H1 (cell line): ENCODE measurements around the gene TNS3.

Experiments used
- CTCF ChIP-seq, 3 experiments: IDR thresholded peaks; 1 replicate in 2 of 3; 2 replicates in 1 of 3; pipeline versions ENCODE4 v1.5.1 to v1.6.1; 2011; ENCODE audit warnings: low read length in 3 of 3, mild to moderate bottlenecking in 3 of 3, inconsistent platforms in 2 of 3, low read depth in 1 of 3, moderate library complexity in 1 of 3; ENCODE audit not compliant: insufficient read depth in 1 of 3; ENCODE audit errors: control extremely low read depth in 1 of 3
- EZH2 ChIP-seq: fragments of 200-600 bp; sonication (generic); IDR thresholded peaks from 2 replicates; pipeline ENCODE4 v1.7.1; 2012; ENCODE audit warnings: low read depth, mild to moderate bottlenecking, moderate library complexity, low read length, inconsistent platforms; ENCODE audit not compliant: severe bottlenecking

GRCh38 chr7:47411901-47412300 is 170.0 kb downstream of the TNS3 start:
- TF ChIP-seq CTCF (IDR thresholded peaks at IDR 0.05; ENCODE audit: control extremely low read depth in 1 of 3, insufficient read depth in 1 of 3, low read depth in 1 of 3, low read length in 3 of 3) = no peak
- no peak for TF ChIP-seq EZH2
